HFF-Myc (cell line): ENCODE data around the gene CDC27.

ENCODE experiments used
- DNase-seq: peaks from one replicate; pipeline ENCODE4 v3.0.0-alpha.2; 2011; ENCODE audit warnings: low read depth; ENCODE audit errors: extremely low read depth
- H3K4me3 ChIP-seq: replicated peaks from 2 replicates; pipeline ENCODE4 v1.5.1; 2011; ENCODE audit warnings: low read depth, mild to moderate bottlenecking, control low read depth, low read length
- TF ChIP-seq, protein P1 (sequence below): IDR thresholded peaks from 2 replicates; pipeline ENCODE4 v1.5.1; 2012; ENCODE audit warnings: mild to moderate bottlenecking, low read depth, low read length, control low read depth; ENCODE audit errors: missing control alignments

Gene CDC27

DNA sequence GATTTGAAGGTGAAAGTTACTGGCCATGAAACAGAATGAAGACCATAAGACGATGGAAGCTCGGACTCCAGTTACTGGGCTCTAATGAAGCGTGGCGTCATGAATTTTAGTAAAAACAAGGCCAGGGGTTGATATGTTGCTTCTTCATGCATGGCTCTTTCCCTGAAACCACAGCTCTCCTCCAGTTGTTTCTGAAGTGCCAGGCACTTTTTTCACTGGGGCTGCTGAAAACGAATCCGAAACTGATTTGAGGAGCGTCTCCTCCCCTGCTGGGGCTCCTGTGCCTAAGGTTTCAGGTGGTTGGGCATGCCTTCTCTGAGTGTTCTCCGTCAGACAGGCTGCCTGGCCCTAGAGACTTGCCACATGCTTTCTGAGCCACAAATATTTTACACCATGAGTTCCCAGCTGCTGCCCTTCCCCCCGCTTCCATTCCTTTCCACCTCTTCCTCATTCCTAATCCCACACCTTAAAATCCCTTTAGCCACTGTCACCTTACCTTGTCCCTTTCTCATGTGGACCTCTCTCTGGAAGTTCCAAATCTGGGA lies 16.4 kb upstream of the CDC27 start:
- no peak for DNase-seq
- H3K4me3 ChIP-seq = no peak overlapping the region
- TF ChIP-seq, protein P1, sequence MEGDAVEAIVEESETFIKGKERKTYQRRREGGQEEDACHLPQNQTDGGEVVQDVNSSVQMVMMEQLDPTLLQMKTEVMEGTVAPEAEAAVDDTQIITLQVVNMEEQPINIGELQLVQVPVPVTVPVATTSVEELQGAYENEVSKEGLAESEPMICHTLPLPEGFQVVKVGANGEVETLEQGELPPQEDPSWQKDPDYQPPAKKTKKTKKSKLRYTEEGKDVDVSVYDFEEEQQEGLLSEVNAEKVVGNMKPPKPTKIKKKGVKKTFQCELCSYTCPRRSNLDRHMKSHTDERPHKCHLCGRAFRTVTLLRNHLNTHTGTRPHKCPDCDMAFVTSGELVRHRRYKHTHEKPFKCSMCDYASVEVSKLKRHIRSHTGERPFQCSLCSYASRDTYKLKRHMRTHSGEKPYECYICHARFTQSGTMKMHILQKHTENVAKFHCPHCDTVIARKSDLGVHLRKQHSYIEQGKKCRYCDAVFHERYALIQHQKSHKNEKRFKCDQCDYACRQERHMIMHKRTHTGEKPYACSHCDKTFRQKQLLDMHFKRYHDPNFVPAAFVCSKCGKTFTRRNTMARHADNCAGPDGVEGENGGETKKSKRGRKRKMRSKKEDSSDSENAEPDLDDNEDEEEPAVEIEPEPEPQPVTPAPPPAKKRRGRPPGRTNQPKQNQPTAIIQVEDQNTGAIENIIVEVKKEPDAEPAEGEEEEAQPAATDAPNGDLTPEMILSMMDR = no peak

DNA sequence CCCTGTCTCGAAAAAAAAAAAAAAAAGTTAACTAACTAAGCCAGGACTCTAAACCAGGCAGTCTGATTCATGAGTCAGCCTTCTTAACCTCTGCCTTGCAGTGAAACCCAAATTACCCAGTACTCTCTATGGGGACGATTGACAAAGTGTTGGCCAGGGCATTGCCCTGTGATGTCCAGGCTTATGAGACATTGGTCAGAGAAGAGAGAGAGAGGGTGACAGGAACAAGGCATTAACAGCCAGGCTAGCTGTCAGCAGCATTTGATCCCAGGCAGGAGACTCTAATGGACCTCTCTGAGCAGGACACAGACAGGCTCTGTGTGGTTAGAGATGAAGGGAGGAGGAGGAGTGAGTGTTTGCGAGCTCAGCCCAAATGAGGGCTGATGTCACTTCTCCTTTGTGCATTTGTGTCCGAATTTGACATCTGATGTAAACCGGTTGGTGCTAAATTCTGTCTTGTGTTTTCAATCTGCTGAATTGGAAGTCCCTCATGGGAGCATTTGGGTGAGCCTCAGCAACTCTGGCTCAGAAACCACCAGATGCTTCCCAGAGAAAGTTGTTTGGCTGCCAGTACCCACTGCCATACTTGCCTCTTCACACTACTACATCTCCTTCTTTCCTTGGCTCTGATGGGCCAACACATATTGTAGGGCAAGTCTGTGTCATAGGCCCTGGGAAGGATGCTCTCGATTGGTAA lies 15.8 kb upstream of the CDC27 start:
- TF ChIP-seq, protein P1 = no peak
- no peak overlapping the region for H3K4me3 ChIP-seq
- DNase-seq = no peak

DNA sequence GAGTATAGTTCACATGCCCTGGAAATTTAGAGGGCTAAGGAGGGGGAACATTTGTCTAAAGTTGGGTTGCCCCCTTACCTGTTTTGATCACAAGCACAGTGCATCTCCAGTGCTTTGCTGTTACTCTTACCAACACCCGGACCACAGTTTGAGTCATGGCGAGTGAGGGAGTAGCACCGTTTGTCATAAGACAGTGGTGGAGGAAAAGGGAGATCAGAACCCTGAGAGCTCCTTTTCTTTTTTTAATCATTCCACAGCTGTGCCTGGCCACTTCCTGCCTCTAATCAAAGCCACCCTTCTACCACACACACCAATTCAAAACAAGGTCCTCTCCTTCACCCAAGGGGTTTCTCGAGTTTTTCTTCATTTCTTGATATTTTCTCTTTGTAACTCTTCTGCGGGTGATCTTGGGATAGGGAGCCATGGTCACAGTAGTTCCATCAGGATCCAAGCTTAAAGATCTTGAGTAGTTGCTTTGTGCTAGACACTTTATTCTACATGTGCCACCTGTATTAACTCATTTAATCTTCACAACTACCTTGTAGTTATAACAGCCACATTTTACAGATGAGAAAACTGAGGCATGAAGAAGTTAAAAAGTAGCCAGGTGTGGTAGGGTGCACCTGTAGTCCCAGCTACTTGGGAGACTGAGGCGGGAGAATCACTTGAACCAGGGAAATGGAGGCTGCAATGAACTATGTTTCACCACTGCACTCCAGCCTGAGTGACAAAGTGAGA lies 15.1 kb upstream of the CDC27 start:
- no peak overlapping the region for H3K4me3 ChIP-seq
- no peak for DNase-seq
- TF ChIP-seq, protein P1 = no peak

DNA sequence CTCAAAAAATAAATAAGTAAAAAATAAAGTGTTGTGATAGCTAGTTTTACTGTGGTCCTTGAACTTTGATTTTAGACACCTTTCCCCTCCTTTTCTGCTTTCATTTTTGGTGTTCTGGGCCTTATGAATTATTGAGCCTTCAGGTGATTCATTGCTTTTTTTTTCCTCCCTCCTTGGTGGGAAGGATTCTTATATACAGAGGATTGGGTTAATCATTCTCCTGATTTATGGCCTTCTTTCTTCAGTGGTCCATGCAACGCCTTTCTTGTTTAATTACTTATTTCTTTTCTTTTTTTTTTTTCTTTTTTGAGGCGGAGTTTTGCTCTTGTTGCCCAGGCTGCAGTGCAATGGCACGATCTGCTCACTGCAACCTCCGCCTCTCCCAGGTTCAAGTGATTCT lies 12.1 kb upstream of the CDC27 start:
- H3K4me3 ChIP-seq = no peak overlapping the region
- DNase-seq = no peak
- TF ChIP-seq, protein P1 = no peak

DNA sequence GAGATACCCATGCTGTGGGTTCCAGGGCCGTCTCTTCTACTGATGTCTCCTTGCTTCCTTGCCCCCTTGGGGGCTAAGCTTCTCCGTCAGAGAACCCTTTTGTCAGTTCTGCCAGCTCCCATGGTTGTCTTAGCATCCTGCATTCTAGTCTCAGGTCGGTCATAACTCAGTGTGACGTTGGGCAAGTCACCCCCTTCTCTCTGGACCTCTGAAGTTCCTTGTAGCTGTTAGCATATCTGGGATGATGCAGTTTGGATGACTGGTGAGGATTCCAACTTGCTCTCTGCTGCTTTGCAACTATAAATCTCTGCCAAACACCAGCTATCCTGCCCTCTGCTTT lies 11.2 kb upstream of the CDC27 start:
- H3K4me3 ChIP-seq = no peak overlapping the region
- TF ChIP-seq, protein P1 = no peak
- no peak for DNase-seq

DNA sequence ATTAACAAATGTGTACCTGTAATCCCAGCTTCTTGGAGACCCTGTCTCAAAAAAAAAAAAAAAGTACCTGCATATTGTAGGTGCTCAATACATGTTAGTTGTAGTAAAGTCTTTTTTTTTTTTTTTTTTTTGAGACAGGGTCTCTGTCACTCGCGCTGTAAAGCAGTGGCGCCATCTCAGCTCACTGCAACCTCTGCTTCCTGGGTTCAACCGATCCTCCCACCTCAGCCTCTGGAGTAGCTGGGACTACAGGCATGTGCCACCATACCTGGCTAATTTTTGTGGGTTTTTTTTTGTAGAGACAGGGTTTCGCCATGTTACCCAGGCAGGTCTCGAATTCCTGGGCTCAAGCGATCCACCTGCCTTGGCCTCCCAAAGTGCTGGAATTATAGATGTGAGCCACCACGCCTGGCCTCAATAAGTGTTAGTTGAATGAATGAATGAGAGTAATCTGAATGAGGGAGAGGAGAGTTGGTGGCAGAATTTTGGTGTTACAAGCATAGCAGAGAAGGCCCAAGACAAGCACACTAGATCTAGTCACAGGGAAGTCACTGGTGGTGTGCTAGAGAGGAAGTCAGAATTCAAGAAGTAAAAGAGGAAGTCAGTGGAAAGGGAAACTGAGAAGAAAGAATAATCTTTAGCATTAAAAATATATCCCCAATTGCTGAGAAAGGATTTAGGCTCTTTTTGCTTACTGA lies 10.7 kb upstream of the CDC27 start:
- TF ChIP-seq, protein P1 = no peak
- H3K4me3 ChIP-seq = no peak overlapping the region
- DNase-seq = no peak
